SKM-1 (cell line): Measurements from ENCODE around the gene CCNQ.

Experiments used
- DNase-seq: peaks from one replicate; lab custom pipeline; 2025; ENCODE audit not compliant: unreplicated experiment; lab: John Stamatoyannopoulos, UW

The CCNQ gene

GRCh38 chrX:153598541-153599191 is at the start of gene CCNQ:
Gene CCNQ, minus strand, starts transcription at chrX:153599139. Its CDS starts 66 bp downstream, at chrX:153599073.
- DNase-seq = peak; percentile 50

GRCh38 chrX:153647461-153648357 is 48.8 kb upstream of the CCNQ start:
- DNase-seq = no peak

GRCh38 chrX:153646620-153647373 is 47.9 kb upstream of the CCNQ start, which contains the start of gene DUSP9:
Gene DUSP9, plus strand, starts transcription at chrX:153647203. Its CDS starts 751 bp downstream, at chrX:153647954.
- no peak for DNase-seq

GRCh38 chrX:153645921-153646488 is 47.1 kb upstream of the CCNQ start:
- no peak for DNase-seq

- no peak for DNase-seq
Observed at GRCh38 chrX:153645151-153645550, 46.2 kb upstream of the CCNQ start.

GRCh38 chrX:153644356-153645125 is 45.6 kb upstream of the CCNQ start:
- DNase-seq = no peak

- no peak for DNase-seq
Observed at GRCh38 chrX:153643431-153644351, 44.8 kb upstream of the CCNQ start.

GRCh38 chrX:153642655-153643430 is 43.9 kb upstream of the CCNQ start:
- DNase-seq = no peak

- no peak for DNase-seq
Observed at GRCh38 chrX:153642051-153642654, 43.2 kb upstream of the CCNQ start.

- no peak for DNase-seq
Observed at GRCh38 chrX:153641627-153642026, 42.7 kb upstream of the CCNQ start.

- no peak for DNase-seq
Observed at GRCh38 chrX:153640736-153641575, 42.0 kb upstream of the CCNQ start.

- no peak for DNase-seq
Observed at GRCh38 chrX:153640045-153640686, 41.2 kb upstream of the CCNQ start.

GRCh38 chrX:153639177-153640044 is 40.5 kb upstream of the CCNQ start:
- no peak for DNase-seq

- no peak for DNase-seq
Observed at GRCh38 chrX:153638436-153639176, 39.7 kb upstream of the CCNQ start.

GRCh38 chrX:153638041-153638371 is 39.1 kb upstream of the CCNQ start:
- DNase-seq = no peak
